Measurements from ENCODE around the gene UNC5B. TPM values are rescaled to one million over a fixed set of nuclear protein-coding genes. Genes with fewer than 3 reads are reported as not detected.

The UNC5B gene
- polyA plus RNA-seq, 4 donors, result 45.3 to 120 (median 62.3) TPM

GRCh38 chr10:71250842-71251241 lies 38.5 kb downstream of the UNC5B start:
- no peak for DNase-seq (ENCODE audit: low read depth in 4 of 4, low spot score in 2 of 4)

GRCh38 chr10:71251319-71251718 lies 38.9 kb downstream of the UNC5B start:
- no peak for DNase-seq (ENCODE audit: low read depth in 4 of 4, low spot score in 2 of 4)

GRCh38 chr10:71252220-71252619 lies 39.9 kb downstream of the UNC5B start:
- no peak for DNase-seq (ENCODE audit: low read depth in 4 of 4, low spot score in 2 of 4)

GRCh38 chr10:71253981-71254818 lies 41.8 kb downstream of the UNC5B start:
- DNase-seq (ENCODE audit: low read depth in 4 of 4, low spot score in 2 of 4), result no peak

- DNase-seq (ENCODE audit: low read depth in 4 of 4, low spot score in 2 of 4), result no peak
Observed at GRCh38 chr10:71254834-71255549, 42.6 kb downstream of the UNC5B start.

- no peak for DNase-seq (ENCODE audit: low read depth in 4 of 4, low spot score in 2 of 4)
Observed at GRCh38 chr10:71255550-71255807, 43.1 kb downstream of the UNC5B start.

- DNase-seq (ENCODE audit: low read depth in 4 of 4, low spot score in 2 of 4), result no peak
Observed at GRCh38 chr10:71255808-71256660, 43.7 kb downstream of the UNC5B start.

- DNase-seq (ENCODE audit: low read depth in 4 of 4, low spot score in 2 of 4), result no peak
Observed at GRCh38 chr10:71256661-71257318, 44.4 kb downstream of the UNC5B start.

GRCh38 chr10:71257319-71257997 lies 45.1 kb downstream of the UNC5B start:
- no peak for DNase-seq (ENCODE audit: low read depth in 4 of 4, low spot score in 2 of 4)

- no peak for DNase-seq (ENCODE audit: low read depth in 4 of 4, low spot score in 2 of 4)
Observed at GRCh38 chr10:71258046-71258445, 45.7 kb downstream of the UNC5B start.

- DNase-seq (ENCODE audit: low read depth in 4 of 4, low spot score in 2 of 4), result no peak
Observed at GRCh38 chr10:71258446-71259145, 46.2 kb downstream of the UNC5B start.

- DNase-seq (ENCODE audit: low read depth in 4 of 4, low spot score in 2 of 4), result no peak
Observed at GRCh38 chr10:71259282-71259681, 46.9 kb downstream of the UNC5B start.

- DNase-seq (ENCODE audit: low read depth in 4 of 4, low spot score in 2 of 4), result no peak
Observed at GRCh38 chr10:71259815-71260501, 47.6 kb downstream of the UNC5B start.

GRCh38 chr10:71260622-71261325 lies 48.4 kb downstream of the UNC5B start:
- DNase-seq (ENCODE audit: low read depth in 4 of 4, low spot score in 2 of 4), result no peak

- no peak for DNase-seq (ENCODE audit: low read depth in 4 of 4, low spot score in 2 of 4)
Observed at GRCh38 chr10:71262027-71262426, 49.7 kb downstream of the UNC5B start.

- no peak for DNase-seq (ENCODE audit: low read depth in 4 of 4, low spot score in 2 of 4)
Observed at GRCh38 chr10:71262817-71263216, 50.4 kb downstream of the UNC5B start.

- DNase-seq (ENCODE audit: low read depth in 4 of 4, low spot score in 2 of 4), result no peak
Observed at GRCh38 chr10:71263376-71263775, 51.0 kb downstream of the UNC5B start.
